Hepatocyte (in vitro differentiated cells): ENCODE measurements around the gene INF2. TPM values are rescaled to one million over a fixed set of nuclear protein-coding genes. Genes with fewer than 3 reads are reported as not detected.
A peak's percentile ranks its signal among the peaks of the same experiment; 100 is the strongest.
"Not testable (repeated sequence)": the region's sequence is repeated elsewhere in the genome, so short reads cannot be mapped to it uniquely, and the experiment has no call there.

Experiments
- DNase-seq: peaks from one replicate; pipeline ENCODE4 v3.0.0-alpha.2; 2016; ENCODE audit warnings: low spot score
- H2AFZ ChIP-seq: fragments of 200-600 bp; sonication (generic); 2 replicates; pipeline ENCODE4 v1.6.0; 2016; ENCODE audit warnings: antibody characterized with exemption, mild to moderate bottlenecking
- H3K27ac ChIP-seq: fragments of 200-600 bp; sonication (generic); 2 replicates; pipeline ENCODE4 v1.5.1; 2016; ENCODE audit warnings: mild to moderate bottlenecking
- H3K27me3 ChIP-seq: fragments of 200-600 bp; sonication (generic); 2 replicates; pipeline ENCODE4 v1.6.1; 2016
- H3K36me3 ChIP-seq: fragments of 200-600 bp; sonication (generic); replicated peaks from 2 replicates; pipeline ENCODE4 v1.5.1; 2016; ENCODE audit warnings: low read depth; ENCODE audit not compliant: insufficient read depth
- H3K4me1 ChIP-seq: fragments of 200-600 bp; sonication (generic); 2 replicates; pipeline ENCODE4 v1.5.1; 2016; ENCODE audit warnings: mild to moderate bottlenecking, moderate library complexity; ENCODE audit not compliant: insufficient read depth
- H3K4me2 ChIP-seq: fragments of 200-600 bp; sonication (generic); 2 replicates; pipeline ENCODE4 v1.6.0; 2016
- H3K4me3 ChIP-seq: fragments of 200-600 bp; sonication (generic); 2 replicates; pipeline ENCODE4 v1.5.1; 2016; ENCODE audit warnings: mild to moderate bottlenecking
- H3K79me2 ChIP-seq: fragments of 200-600 bp; sonication (generic); 2 replicates; pipeline ENCODE4 v1.6.0; 2017; ENCODE audit warnings: mild to moderate bottlenecking
- H3K9me2 ChIP-seq: fragments of 200-600 bp; sonication (generic); replicated peaks from 2 replicates; pipeline ENCODE4 v1.6.0; 2017; ENCODE audit warnings: mild to moderate bottlenecking; ENCODE audit not compliant: insufficient read depth
- H3K9me3 ChIP-seq: fragments of 200-600 bp; sonication (generic); 2 replicates; pipeline ENCODE4 v1.5.1; 2016; ENCODE audit warnings: low read depth, mild to moderate bottlenecking
- H4K20me1 ChIP-seq: fragments of 200-600 bp; sonication (generic); 2 replicates; pipeline ENCODE4 v1.6.0; 2016; ENCODE audit warnings: mild to moderate bottlenecking; ENCODE audit not compliant: insufficient read depth, poor library complexity, severe bottlenecking
- CTCF ChIP-seq: fragments of 200-600 bp; sonication (generic); IDR thresholded peaks from 2 replicates; pipeline ENCODE4 v1.5.1; 2016; ENCODE audit warnings: antibody characterized with exemption, mild to moderate bottlenecking; ENCODE audit not compliant: poor library complexity
- EZH2 ChIP-seq: fragments of 200-600 bp; sonication (generic); IDR thresholded peaks from 2 replicates; pipeline ENCODE4 v1.6.1; 2016; ENCODE audit warnings: antibody characterized with exemption, mild to moderate bottlenecking, borderline replicate concordance
- EZH2phosphoT487 ChIP-seq: fragments of 200-600 bp; sonication (generic); IDR thresholded peaks from one replicate; pipeline ENCODE4 v1.6.1; 2018; ENCODE audit warnings: antibody characterized with exemption, mild to moderate bottlenecking, low read depth, moderate library complexity; ENCODE audit not compliant: unreplicated experiment, severe bottlenecking
- WGBS: methylation state at CpG from one replicate; pipeline ENCODE4 v1.1.6; 2016; ENCODE audit warnings: low lambda C conversion rate; ENCODE audit errors: missing lambda C conversion rate; 5-methylcytosine and 5-hydroxymethylcytosine counted together
- polyA plus RNA-seq: library from polyadenylated mRNA; unstranded; fragments of >200 nt; fragmentation: Nextera tagmentation; extraction: Ambion mirVana; gene quantifications from 2 replicates; pipeline ENCODE4 v1.2.1, GENCODE V29; 2016
- total RNA-seq: library from RNA; depleted of rRNA; stranded (reverse); fragments of >200 nt; gene quantifications from 2 replicates; pipeline ENCODE4 v1.2.3, GENCODE V29; 2014

INF2 gene
- total and polyA plus RNA-seq, 2 experiments from 2014 or later, result 23.8 to 31.6 TPM

GRCh38 chr14:104652386-104652785 is 37.0 kb upstream of the INF2 start:
- Histone ChIP-seq H4K20me1 (no peaks in the 10 kb centered on the region), H3K9me3 (no peaks in the 10 kb centered on the region), H2AFZ (no peak overlapping the region), H3K27me3 (no peaks in the 10 kb centered on the region), H3K4me1 (peaks cover 5% of the 10 kb centered on the region), H3K4me3 (no peak overlapping the region), H3K36me3 (no peaks in the 10 kb centered on the region), H3K4me2 (no peak overlapping the region), H3K79me2 (no peaks in the 10 kb centered on the region), H3K27ac (no peak overlapping the region), H3K9me2 (no peaks in the 10 kb centered on the region)
- no peak for DNase-seq
- 92% methylated on average over 9 of the region's 9 CpGs for WGBS
- TF ChIP-seq EZH2phosphoT487, result no peak
- TF ChIP-seq EZH2, result no peak
- TF ChIP-seq CTCF, result no peak

- not testable (repeated sequence) for H3K4me2 ChIP-seq, H3K79me2 ChIP-seq, H2AFZ ChIP-seq, H3K27me3 ChIP-seq, H3K4me1 ChIP-seq, H3K36me3 ChIP-seq, H3K4me3 ChIP-seq, DNase-seq, H3K9me2 ChIP-seq, H4K20me1 ChIP-seq, H3K9me3 ChIP-seq, H3K27ac ChIP-seq
- WGBS, result 95% methylated on average over 30 of the region's 52 CpGs
Measured at GRCh38 chr14:104653130-104653920, 36.1 kb upstream of the INF2 start.

GRCh38 chr14:104654119-104654518 is 35.3 kb upstream of the INF2 start:
- WGBS, result 87% methylated on average over 6 of the region's 6 CpGs
- Histone ChIP-seq H3K36me3 (no peaks in the 10 kb centered on the region), H3K79me2 (no peaks in the 10 kb centered on the region), H2AFZ (no peak overlapping the region), H3K4me3 (no peak overlapping the region), H3K4me1 (peaks cover 5% of the 10 kb centered on the region), H3K27ac (no peak overlapping the region), H3K9me2 (no peaks in the 10 kb centered on the region), H3K27me3 (no peaks in the 10 kb centered on the region), H3K9me3 (no peaks in the 10 kb centered on the region), H4K20me1 (no peaks in the 10 kb centered on the region), H3K4me2 (no peak overlapping the region)
- peak; percentile 10 for DNase-seq
- TF ChIP-seq EZH2, result no peak
- TF ChIP-seq CTCF, result no peak
- no peak for TF ChIP-seq EZH2phosphoT487

- H3K79me2 ChIP-seq, result no peaks in the 10 kb centered on the region
- no peaks in the 10 kb centered on the region for H3K9me3 ChIP-seq
- no peak overlapping the region for H3K4me2 ChIP-seq
- no peaks in the 10 kb centered on the region for H3K36me3 ChIP-seq
- no peaks in the 10 kb centered on the region for H3K27me3 ChIP-seq
- no peak overlapping the region for H3K4me3 ChIP-seq
- DNase-seq, result no peak
- H2AFZ ChIP-seq, result no peak overlapping the region
- WGBS, result 92% methylated on average over 13 of the region's 14 CpGs
- H3K27ac ChIP-seq, result no peak overlapping the region
- TF ChIP-seq CTCF, result no peak
- no peaks in the 10 kb centered on the region for H3K9me2 ChIP-seq
- no peaks in the 10 kb centered on the region for H4K20me1 ChIP-seq
- H3K4me1 ChIP-seq, result peaks cover 5% of the 10 kb centered on the region
Measured at GRCh38 chr14:104655128-104655848, 34.1 kb upstream of the INF2 start.
